Activated CD8-positive, alpha-beta memory T cell treated with anti-CD3 and anti-CD28 coated beads for 1 hour (primary cell): ENCODE results near the gene KCNK5.

Experiments used
- DNase-seq, 2 donors: peaks; one replicate each; pipeline ENCODE4 v3.0.0-alpha.2; 2020; ENCODE audit warnings: low read depth in 1 of 2; ENCODE audit errors: extremely low read depth in 1 of 2

The KCNK5 gene

GRCh38 chr6:39218868-39219567, 10.3 kb downstream of the KCNK5 start:
- no peak for DNase-seq

- DNase-seq = no peak
Measured at GRCh38 chr6:39217177-39217864, 12.0 kb downstream of the KCNK5 start.

- no peak for DNase-seq
Measured at GRCh38 chr6:39215640-39216158, 13.6 kb downstream of the KCNK5 start.

- DNase-seq = no peak
Measured at GRCh38 chr6:39214846-39215639, 14.2 kb downstream of the KCNK5 start.

GRCh38 chr6:39214120-39214813, 15.0 kb downstream of the KCNK5 start:
- DNase-seq = no peak

GRCh38 chr6:39213195-39213920, 15.9 kb downstream of the KCNK5 start:
- no peak for DNase-seq

- DNase-seq = no peak
Measured at GRCh38 chr6:39211183-39211582, 18.1 kb downstream of the KCNK5 start.

GRCh38 chr6:39210450-39210849, 18.8 kb downstream of the KCNK5 start:
- no peak for DNase-seq

GRCh38 chr6:39209911-39210310, 19.4 kb downstream of the KCNK5 start:
- DNase-seq = no peak

- no peak for DNase-seq
Measured at GRCh38 chr6:39209360-39209811, 19.9 kb downstream of the KCNK5 start.

GRCh38 chr6:39208223-39208739, 21.0 kb downstream of the KCNK5 start:
- DNase-seq = no peak

- no peak for DNase-seq
Measured at GRCh38 chr6:39207416-39208222, 21.7 kb downstream of the KCNK5 start.

- DNase-seq = no peak
Measured at GRCh38 chr6:39206250-39206721, 23.0 kb downstream of the KCNK5 start.

GRCh38 chr6:39204646-39205244, 24.5 kb downstream of the KCNK5 start:
- DNase-seq = no peak

- no peak for DNase-seq
Measured at GRCh38 chr6:39204160-39204495, 25.1 kb downstream of the KCNK5 start.

GRCh38 chr6:39203436-39204159, 25.7 kb downstream of the KCNK5 start:
- no peak for DNase-seq

- no peak for DNase-seq
Measured at GRCh38 chr6:39202166-39202565, 27.1 kb downstream of the KCNK5 start.

GRCh38 chr6:39200498-39201020, 28.7 kb downstream of the KCNK5 start:
- DNase-seq = no peak
